Fibroblast of skin of right quadriceps (primary cell): ENCODE measurements around the gene CEP112.
A peak's percentile ranks its signal among the peaks of the same experiment; 100 is the strongest.

ENCODE experiments used
- DNase-seq: peaks from one replicate; pipeline ENCODE4 v3.0.0-alpha.2; 2013

Gene CEP112

GRCh38 chr17:65918916-65919315 lies 273.0 kb downstream of the CEP112 start:
- no peak for DNase-seq

- no peak for DNase-seq
Observed at GRCh38 chr17:65918500-65918899, 273.4 kb downstream of the CEP112 start.

GRCh38 chr17:65917560-65917959 lies 274.4 kb downstream of the CEP112 start:
- no peak for DNase-seq

- DNase-seq = no peak
Observed at GRCh38 chr17:65916425-65916824, 275.5 kb downstream of the CEP112 start.

- DNase-seq = no peak
Observed at GRCh38 chr17:65914784-65915342, 277.1 kb downstream of the CEP112 start.

- DNase-seq = no peak
Observed at GRCh38 chr17:65913326-65913850, 278.5 kb downstream of the CEP112 start.

- no peak for DNase-seq
Observed at GRCh38 chr17:65910836-65911235, 281.1 kb downstream of the CEP112 start.

GRCh38 chr17:65902831-65903522 lies 289.0 kb downstream of the CEP112 start:
- DNase-seq = no peak

GRCh38 chr17:65902155-65902554 lies 289.8 kb downstream of the CEP112 start:
- no peak for DNase-seq

- no peak for DNase-seq
Observed at GRCh38 chr17:65901394-65901793, 290.5 kb downstream of the CEP112 start.

- no peak for DNase-seq
Observed at GRCh38 chr17:65900216-65900615, 291.7 kb downstream of the CEP112 start.

- no peak for DNase-seq
Observed at GRCh38 chr17:65898651-65899050, 293.3 kb downstream of the CEP112 start.

GRCh38 chr17:65896889-65897288 lies 295.0 kb downstream of the CEP112 start:
- DNase-seq = no peak

- DNase-seq = no peak
Observed at GRCh38 chr17:65895969-65896368, 296.0 kb downstream of the CEP112 start.

GRCh38 chr17:65893692-65894279 lies 298.1 kb downstream of the CEP112 start:
- no peak for DNase-seq

- DNase-seq = no peak
Observed at GRCh38 chr17:65892912-65893377, 299.0 kb downstream of the CEP112 start.

- DNase-seq = no peak
Observed at GRCh38 chr17:65891231-65891735, 300.6 kb downstream of the CEP112 start.

GRCh38 chr17:65888649-65889048 lies 303.3 kb downstream of the CEP112 start:
- DNase-seq = peak; percentile 73

GRCh38 chr17:65886315-65887245 lies 305.4 kb downstream of the CEP112 start:
- DNase-seq = peak; percentile 81

- DNase-seq = peak; percentile 29
Observed at GRCh38 chr17:65885541-65886312, 306.2 kb downstream of the CEP112 start.

- no peak for DNase-seq
Observed at GRCh38 chr17:65876985-65877384, 314.9 kb downstream of the CEP112 start.

- DNase-seq = no peak
Observed at GRCh38 chr17:65868881-65869280, 323.1 kb downstream of the CEP112 start.
